ENCODE measurements around the gene SHANK3. TPM values are rescaled to one million over a fixed set of nuclear protein-coding genes. Genes with fewer than 3 reads are reported as not detected.

Gene SHANK3
- total and polyA plus RNA-seq, 8 donors = 17.2 to 42.9 (median 23.5) TPM

- TF ChIP-seq CTCF (IDR thresholded peaks at IDR 0.05) = no peak
- Histone ChIP-seq H3K36me3 (peaks cover 0 to 7% of the 10 kb centered on the region in 2 donors), H3K4me3 (no peak overlapping the region), H3K27ac (no peak overlapping the region), H3K9me3 (no peaks in the 10 kb centered on the region), H3K27me3 (peaks cover under 1 to 23% of the 10 kb centered on the region in 2 donors), H3K4me1 (peaks cover under 1 to 5% of the 10 kb centered on the region in 2 donors)
- peak in 2 of 4 donors; percentile 27 to 68 for DNase-seq
- intact Hi-C loops (cut with DNase I) = no loop called here
- ATAC-seq = no peak
Observed at GRCh38 chr22:50678651-50679521, 6.3 kb downstream of the SHANK3 start.

- H3K36me3 ChIP-seq = no peaks in the 10 kb centered on the region
- H3K27ac ChIP-seq = no peak overlapping the region
- H3K9me3 ChIP-seq = no peaks in the 10 kb centered on the region
- H3K4me3 ChIP-seq = no peak overlapping the region
- intact Hi-C loops (cut with DNase I) = no loop called here
- peaks cover 0 to 11% of the 10 kb centered on the region in 2 donors for H3K4me1 ChIP-seq
- no peak for ATAC-seq
- no peaks in the 10 kb centered on the region for H3K27me3 ChIP-seq
- no peak for TF ChIP-seq CTCF (IDR thresholded peaks at IDR 0.05)
- peak in 1 of 4 donors; percentile 39 for DNase-seq
Observed at GRCh38 chr22:50683086-50683993, 10.7 kb downstream of the SHANK3 start.

- Histone ChIP-seq H3K9me3 (no peaks in the 10 kb centered on the region), H3K4me1 (peaks cover 0 to 11% of the 10 kb centered on the region in 2 donors), H3K36me3 (no peaks in the 10 kb centered on the region), H3K27ac (no peak overlapping the region), H3K27me3 (no peaks in the 10 kb centered on the region), H3K4me3 (no peak overlapping the region)
- no peak for TF ChIP-seq CTCF (IDR thresholded peaks at IDR 0.05)
- intact Hi-C loops (cut with DNase I) = no loop called here
- no peak for ATAC-seq
- peak in 2 of 4 donors; percentile 22 to 54 for DNase-seq
Observed at GRCh38 chr22:50683994-50684371, 11.4 kb downstream of the SHANK3 start.

GRCh38 chr22:50684501-50684900, 11.9 kb downstream of the SHANK3 start:
- no peaks in the 10 kb centered on the region for H3K27me3 ChIP-seq
- no peaks in the 10 kb centered on the region for H3K9me3 ChIP-seq
- no peak for ATAC-seq
- no peak overlapping the region for H3K27ac ChIP-seq
- H3K4me1 ChIP-seq = peaks cover 0 to 11% of the 10 kb centered on the region in 2 donors
- no peaks in the 10 kb centered on the region for H3K36me3 ChIP-seq
- no peak overlapping the region for H3K4me3 ChIP-seq
- DNase-seq = peak in 1 of 4 donors; percentile 41
- TF ChIP-seq CTCF (IDR thresholded peaks at IDR 0.05) = no peak
- intact Hi-C loops (cut with DNase I) = no loop called here

GRCh38 chr22:50684986-50685385, 12.4 kb downstream of the SHANK3 start:
- intact Hi-C loops (cut with DNase I) = no loop called here
- DNase-seq = peak in 1 of 4 donors; percentile 31
- Histone ChIP-seq H3K4me3 (no peak overlapping the region), H3K27ac (no peak overlapping the region), H3K27me3 (no peaks in the 10 kb centered on the region), H3K4me1 (peaks cover 0 to 11% of the 10 kb centered on the region in 2 donors), H3K9me3 (no peaks in the 10 kb centered on the region), H3K36me3 (no peaks in the 10 kb centered on the region)
- TF ChIP-seq CTCF (IDR thresholded peaks at IDR 0.05) = no peak
- no peak for ATAC-seq
